GM12878 (cell line): ENCODE results near the gene PRKCQ. TPM values are rescaled to one million over a fixed set of nuclear protein-coding genes. Genes with fewer than 3 reads are reported as not detected.

Experiments
- ATAC-seq: fragments of 200-7000 bp; cut with Tn5 transposase; 3 replicates; pipeline ENCODE4 v1.9.1; 2020; ENCODE audit warnings: mild to moderate bottlenecking, moderate library complexity
- BruUV-seq: library from RNA; stranded (reverse); fragments of 400-500 nt; replicated peaks from 2 replicates; lab custom pipeline; 2021; lab: Mats Ljungman, UMichigan
- CTCF ChIA-PET: fragments of 300-600 bp; sonication (Branson Sonifier 250); formaldehyde crosslinking; extraction: SDS; loops from one replicate; lab custom pipeline; 2021; ENCODE audit warnings: inconsistent platforms; lab: Yijun Ruan, JAX
- POLR2A ChIA-PET: fragments of 350-600 bp; formaldehyde crosslinking; extraction: SDS; loops from one replicate; lab custom pipeline; 2021; ENCODE audit warnings: inconsistent platforms; lab: Charles Lee
- RAD21 ChIA-PET: fragments of 300-600 bp; sonication (Branson Sonifier 250); formaldehyde crosslinking; loops from one replicate; lab custom pipeline; 2023; ENCODE audit warnings: antibody characterized with exemption; ENCODE audit not compliant: unreplicated experiment; lab: Charles Lee
- SMC1A ChIA-PET: fragments of 300-600 bp; sonication (Branson Sonifier 250); formaldehyde crosslinking; loops from one replicate; lab custom pipeline; 2023; ENCODE audit not compliant: unreplicated experiment, uncharacterized antibody; lab: Charles Lee
- DNase-seq: peaks from one replicate; pipeline ENCODE4 v3.0.0-alpha.2; 2011; ENCODE audit warnings: low read depth, low spot score
- FAIRE-seq: peaks from 3 replicates; lab custom pipeline; 2011; peaks lifted over from hg19 to GRCh38; lab: Jason Lieb, UNC
- H2AFZ ChIP-seq: 2 replicates; pipeline ENCODE4 v1.6.0; 2011; ENCODE audit warnings: low read depth, low read length, control low read depth; ENCODE audit not compliant: control insufficient read depth
- H3K27ac ChIP-seq: 2 replicates; pipeline ENCODE4 v1.5.1; 2011; ENCODE audit warnings: control low read depth; ENCODE audit not compliant: control insufficient read depth, insufficient read depth
- H3K27me3 ChIP-seq, 2 experiments: replicated peaks in 1 of 2; 2 replicates each; pipeline versions ENCODE4 v1.6.0 to v1.6.1; 2011; ENCODE audit warnings: low read length in 1 of 2; ENCODE audit not compliant: control insufficient read depth in 2 of 2, insufficient read depth in 2 of 2
- H3K36me3 ChIP-seq, 2 experiments: 2 replicates each; pipeline ENCODE4 v1.5.1; 2011; ENCODE audit warnings: low read length in 1 of 2; ENCODE audit not compliant: control insufficient read depth in 2 of 2, insufficient read depth in 2 of 2
- H3K4me1 ChIP-seq: 2 replicates; pipeline ENCODE4 v1.6.1; 2011; ENCODE audit warnings: mild to moderate bottlenecking, low read length, moderate library complexity, mixed read lengths; ENCODE audit not compliant: control insufficient read depth, insufficient read depth
- H3K4me2 ChIP-seq: 2 replicates; pipeline ENCODE4 v1.6.0; 2011; ENCODE audit warnings: control low read depth; ENCODE audit not compliant: control insufficient read depth, insufficient read depth
- H3K4me3 ChIP-seq: fragments of 200-600 bp; sonication (generic); 2 replicates; pipeline ENCODE4 v1.5.1; 2016
- H3K79me2 ChIP-seq: 2 replicates; pipeline ENCODE4 v1.6.0; 2011; ENCODE audit warnings: low read length; ENCODE audit not compliant: control insufficient read depth, insufficient read depth
- H3K9ac ChIP-seq: 2 replicates; pipeline ENCODE4 v1.8.0; 2011; ENCODE audit warnings: low read length, control low read depth, mixed read lengths; ENCODE audit not compliant: control insufficient read depth, insufficient read depth
- H3K9me3 ChIP-seq: replicated peaks from 3 replicates; pipeline ENCODE4 v1.5.1; 2011; ENCODE audit warnings: mild to moderate bottlenecking, low read length; ENCODE audit not compliant: control insufficient read depth, insufficient read depth
- H4K20me1 ChIP-seq: 2 replicates; pipeline ENCODE4 v1.6.0; 2011; ENCODE audit not compliant: control insufficient read depth, insufficient read depth
- DPF2 ChIP-seq: fragments of 450-650 bp; IDR thresholded peaks from 2 replicates; pipeline ENCODE4 v1.6.1; 2017; ENCODE audit warnings: mild to moderate bottlenecking
- FOXM1 ChIP-seq: IDR thresholded peaks from 2 replicates; pipeline ENCODE4 v1.6.1; 2012; ENCODE audit warnings: low read depth, mild to moderate bottlenecking, inconsistent platforms, low read length, moderate library complexity
- WGBS: methylation state at CpG from one replicate; pipeline ENCODE4 v1.1.6; 2016; ENCODE audit warnings: low lambda C conversion rate; ENCODE audit not compliant: insufficient replicate concordance, insufficient coverage; ENCODE audit errors: missing lambda C conversion rate; 5-methylcytosine and 5-hydroxymethylcytosine counted together
- in situ Hi-C: fragments of 300-500 bp; cut with MboI; formaldehyde crosslinking; loops from 9 replicates; pipeline ENCODE4 v1.14.3; 2018; ENCODE audit warnings: mixed read lengths
- intact Hi-C: fragments of 100-400 bp; cut with micrococcal nuclease; formaldehyde crosslinking; loops from one replicate; pipeline ENCODE4 v1.14.2; 2022; ENCODE audit not compliant: unreplicated experiment
- polyA plus RNA-seq, 11 experiments: library from polyadenylated mRNA; depleted of rRNA in 4 of 11; unstranded in 6 of 11; stranded (reverse) in 5 of 11; fragments of >200 nt; fragmentation: Nextera tagmentation in 4 of 11; fragmentation: Illumina TruSeq in 1 of 11; extraction: Ambion mirVana in 4 of 11; extraction: Trizol in 1 of 11; gene quantifications; 1 replicate in 1 of 11; 2 replicates in 10 of 11; pipeline versions ENCODE4 v1.2.1 to v1.2.3, GENCODE V29; 2011 to 2016; ENCODE audit warnings: inconsistent platforms in 2 of 11, missing spikeins in 2 of 11, low read depth in 1 of 11
- total RNA-seq, 4 experiments: library from RNA; depleted of rRNA in 3 of 4; stranded (reverse); fragments of >200 nt in 3 of 4; fragmentation: Illumina TruSeq in 1 of 4; extraction: Trizol in 1 of 4; gene quantifications; 2 replicates each; pipeline versions ENCODE4 v1.2.1 to v1.2.3, GENCODE V29; 2013 to 2021
- TF ChIP-seq, protein P1 (sequence below): IDR thresholded peaks from 2 replicates; pipeline ENCODE4 v1.6.1; 2012; ENCODE audit warnings: low read length, inconsistent platforms
- TF ChIP-seq, protein P2 (sequence below): fragments of 150-350 bp; IDR thresholded peaks from 2 replicates; pipeline ENCODE4 v1.6.1; 2016; ENCODE audit warnings: low read depth, low read length
- TF ChIP-seq, protein P3 (sequence below): fragments of 450-650 bp; IDR thresholded peaks from 2 replicates; pipeline ENCODE4 v1.6.1; 2017; ENCODE audit warnings: mild to moderate bottlenecking, moderate library complexity

Gene PRKCQ
- total and polyA plus RNA-seq, 10 of the 15 experiments (the other 5 are each of a cell fraction or from before 2014, with no cell fraction given) = 0.26 to 8.9 (median 0.98) TPM

DNA sequence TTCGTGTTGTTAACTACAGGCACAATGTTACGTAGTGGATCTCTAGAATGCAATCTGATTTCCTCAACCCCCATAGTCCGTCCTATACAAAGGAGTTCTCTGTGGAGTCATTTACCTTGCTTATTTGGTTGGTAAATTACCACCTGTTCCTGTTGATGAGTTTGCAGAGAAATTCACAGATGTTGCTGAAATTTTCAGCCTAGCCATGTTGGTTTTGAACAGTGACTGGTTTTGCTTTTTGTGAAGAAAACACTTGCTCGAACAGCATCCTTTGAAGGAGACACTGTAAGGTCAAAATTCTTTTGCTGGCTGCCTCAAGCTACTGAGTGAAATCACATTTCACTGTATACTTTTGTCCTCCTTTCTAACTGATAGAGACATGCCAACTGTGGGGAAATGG is 15.4 kb upstream of the PRKCQ start:
- DNase-seq (no peak), FAIRE-seq (no peak), ATAC-seq (no peak)
- H2AFZ ChIP-seq = no peak overlapping the region
- no peaks in the 10 kb centered on the region; a peak in 2 of 4 replicates for H3K27me3 ChIP-seq
- no peaks in the 10 kb centered on the region for H3K4me1 ChIP-seq
- SMC1A ChIA-PET = interaction anchor here (1.4 to 1.5 kb wide), 3 partner anchors 13 to 150 kb away, joined by 3 to 6 read pairs (median 3); no protein-coding TSS in a partner anchor
- intact Hi-C loops = no loop called here
- no peak overlapping the region for H3K9ac ChIP-seq
- 23% methylated on average over 4 of the region's 4 CpGs for WGBS
- CTCF ChIA-PET = interaction anchor here (1.4 to 1.6 kb wide), 2 partner anchors 14 to 178 kb away, joined by 3 to 7 read pairs; no protein-coding TSS in a partner anchor
- POLR2A ChIA-PET = no interaction called here
- H3K36me3 ChIP-seq = no peaks in the 10 kb centered on the region
- in situ Hi-C loops = no loop called here
- H3K9me3 ChIP-seq = no peaks in the 10 kb centered on the region; the same call in 2 of the 3 replicates
- BruUV-seq = no TSS peak
- H3K4me3 ChIP-seq = no peak overlapping the region
- no peaks in the 10 kb centered on the region for H3K79me2 ChIP-seq
- no peak overlapping the region for H3K27ac ChIP-seq
- H3K4me2 ChIP-seq = no peak overlapping the region
- RAD21 ChIA-PET = no interaction called here
- no peaks in the 10 kb centered on the region for H4K20me1 ChIP-seq
- TF ChIP-seq, protein P1, sequence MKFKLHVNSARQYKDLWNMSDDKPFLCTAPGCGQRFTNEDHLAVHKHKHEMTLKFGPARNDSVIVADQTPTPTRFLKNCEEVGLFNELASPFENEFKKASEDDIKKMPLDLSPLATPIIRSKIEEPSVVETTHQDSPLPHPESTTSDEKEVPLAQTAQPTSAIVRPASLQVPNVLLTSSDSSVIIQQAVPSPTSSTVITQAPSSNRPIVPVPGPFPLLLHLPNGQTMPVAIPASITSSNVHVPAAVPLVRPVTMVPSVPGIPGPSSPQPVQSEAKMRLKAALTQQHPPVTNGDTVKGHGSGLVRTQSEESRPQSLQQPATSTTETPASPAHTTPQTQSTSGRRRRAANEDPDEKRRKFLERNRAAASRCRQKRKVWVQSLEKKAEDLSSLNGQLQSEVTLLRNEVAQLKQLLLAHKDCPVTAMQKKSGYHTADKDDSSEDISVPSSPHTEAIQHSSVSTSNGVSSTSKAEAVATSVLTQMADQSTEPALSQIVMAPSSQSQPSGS = no peak
- TF ChIP-seq FOXM1 = no peak
- TF ChIP-seq, protein P2, sequence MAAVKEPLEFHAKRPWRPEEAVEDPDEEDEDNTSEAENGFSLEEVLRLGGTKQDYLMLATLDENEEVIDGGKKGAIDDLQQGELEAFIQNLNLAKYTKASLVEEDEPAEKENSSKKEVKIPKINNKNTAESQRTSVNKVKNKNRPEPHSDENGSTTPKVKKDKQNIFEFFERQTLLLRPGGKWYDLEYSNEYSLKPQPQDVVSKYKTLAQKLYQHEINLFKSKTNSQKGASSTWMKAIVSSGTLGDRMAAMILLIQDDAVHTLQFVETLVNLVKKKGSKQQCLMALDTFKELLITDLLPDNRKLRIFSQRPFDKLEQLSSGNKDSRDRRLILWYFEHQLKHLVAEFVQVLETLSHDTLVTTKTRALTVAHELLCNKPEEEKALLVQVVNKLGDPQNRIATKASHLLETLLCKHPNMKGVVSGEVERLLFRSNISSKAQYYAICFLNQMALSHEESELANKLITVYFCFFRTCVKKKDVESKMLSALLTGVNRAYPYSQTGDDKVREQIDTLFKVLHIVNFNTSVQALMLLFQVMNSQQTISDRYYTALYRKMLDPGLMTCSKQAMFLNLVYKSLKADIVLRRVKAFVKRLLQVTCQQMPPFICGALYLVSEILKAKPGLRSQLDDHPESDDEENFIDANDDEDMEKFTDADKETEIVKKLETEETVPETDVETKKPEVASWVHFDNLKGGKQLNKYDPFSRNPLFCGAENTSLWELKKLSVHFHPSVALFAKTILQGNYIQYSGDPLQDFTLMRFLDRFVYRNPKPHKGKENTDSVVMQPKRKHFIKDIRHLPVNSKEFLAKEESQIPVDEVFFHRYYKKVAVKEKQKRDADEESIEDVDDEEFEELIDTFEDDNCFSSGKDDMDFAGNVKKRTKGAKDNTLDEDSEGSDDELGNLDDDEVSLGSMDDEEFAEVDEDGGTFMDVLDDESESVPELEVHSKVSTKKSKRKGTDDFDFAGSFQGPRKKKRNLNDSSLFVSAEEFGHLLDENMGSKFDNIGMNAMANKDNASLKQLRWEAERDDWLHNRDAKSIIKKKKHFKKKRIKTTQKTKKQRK = no peak
- no peak for TF ChIP-seq DPF2
- TF ChIP-seq, protein P3, sequence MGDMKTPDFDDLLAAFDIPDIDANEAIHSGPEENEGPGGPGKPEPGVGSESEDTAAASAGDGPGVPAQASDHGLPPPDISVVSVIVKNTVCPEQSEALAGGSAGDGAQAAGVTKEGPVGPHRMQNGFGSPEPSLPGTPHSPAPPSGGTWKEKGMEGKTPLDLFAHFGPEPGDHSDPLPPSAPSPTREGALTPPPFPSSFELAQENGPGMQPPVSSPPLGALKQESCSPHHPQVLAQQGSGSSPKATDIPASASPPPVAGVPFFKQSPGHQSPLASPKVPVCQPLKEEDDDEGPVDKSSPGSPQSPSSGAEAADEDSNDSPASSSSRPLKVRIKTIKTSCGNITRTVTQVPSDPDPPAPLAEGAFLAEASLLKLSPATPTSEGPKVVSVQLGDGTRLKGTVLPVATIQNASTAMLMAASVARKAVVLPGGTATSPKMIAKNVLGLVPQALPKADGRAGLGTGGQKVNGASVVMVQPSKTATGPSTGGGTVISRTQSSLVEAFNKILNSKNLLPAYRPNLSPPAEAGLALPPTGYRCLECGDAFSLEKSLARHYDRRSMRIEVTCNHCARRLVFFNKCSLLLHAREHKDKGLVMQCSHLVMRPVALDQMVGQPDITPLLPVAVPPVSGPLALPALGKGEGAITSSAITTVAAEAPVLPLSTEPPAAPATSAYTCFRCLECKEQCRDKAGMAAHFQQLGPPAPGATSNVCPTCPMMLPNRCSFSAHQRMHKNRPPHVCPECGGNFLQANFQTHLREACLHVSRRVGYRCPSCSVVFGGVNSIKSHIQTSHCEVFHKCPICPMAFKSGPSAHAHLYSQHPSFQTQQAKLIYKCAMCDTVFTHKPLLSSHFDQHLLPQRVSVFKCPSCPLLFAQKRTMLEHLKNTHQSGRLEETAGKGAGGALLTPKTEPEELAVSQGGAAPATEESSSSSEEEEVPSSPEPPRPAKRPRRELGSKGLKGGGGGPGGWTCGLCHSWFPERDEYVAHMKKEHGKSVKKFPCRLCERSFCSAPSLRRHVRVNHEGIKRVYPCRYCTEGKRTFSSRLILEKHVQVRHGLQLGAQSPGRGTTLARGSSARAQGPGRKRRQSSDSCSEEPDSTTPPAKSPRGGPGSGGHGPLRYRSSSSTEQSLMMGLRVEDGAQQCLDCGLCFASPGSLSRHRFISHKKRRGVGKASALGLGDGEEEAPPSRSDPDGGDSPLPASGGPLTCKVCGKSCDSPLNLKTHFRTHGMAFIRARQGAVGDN = no peak
